GM18868 (cell line): ENCODE results near the gene DPF3.

Source experiments
- ATAC-seq: cut with Tn5 transposase; IDR thresholded peaks from one replicate; pipeline ENCODE4 v1.9.1; 2021; ENCODE audit warnings: mild to moderate bottlenecking, moderate library complexity; ENCODE audit not compliant: unreplicated experiment

Gene DPF3

DNA sequence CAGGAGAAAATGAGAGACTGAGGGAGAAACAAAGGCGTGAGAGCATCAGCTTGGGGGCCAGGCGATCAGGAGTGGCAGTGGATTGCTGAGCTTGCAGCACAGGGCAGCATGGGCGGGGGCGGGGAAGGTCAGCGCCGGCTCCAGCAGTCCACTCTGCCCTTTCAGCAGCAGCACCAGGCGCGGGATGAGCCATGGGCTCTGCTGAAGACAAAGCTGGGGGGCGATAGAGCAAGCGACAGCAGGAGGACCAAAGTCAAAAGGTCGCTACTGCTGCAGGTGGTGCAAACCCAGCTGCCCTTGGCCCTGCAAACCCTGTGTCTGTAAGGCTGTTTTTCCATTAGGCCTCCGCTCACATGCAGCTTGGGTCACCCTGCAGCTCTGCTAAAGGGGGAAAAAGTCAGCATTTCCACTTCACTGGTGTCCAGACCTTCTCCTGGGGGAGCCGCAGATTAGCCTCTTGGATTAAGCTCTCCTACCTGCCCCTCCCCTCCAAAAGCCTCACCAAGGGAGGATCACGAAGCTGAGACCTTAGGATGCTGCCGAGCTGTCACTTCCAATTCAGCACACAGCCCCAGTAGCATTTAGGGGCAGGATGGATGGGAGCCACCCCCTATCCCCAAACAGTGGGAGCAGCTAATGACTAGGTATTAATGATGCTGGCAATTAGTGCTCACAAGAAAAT, 204.8 kb downstream of the DPF3 start:
- ATAC-seq = no peak

DNA sequence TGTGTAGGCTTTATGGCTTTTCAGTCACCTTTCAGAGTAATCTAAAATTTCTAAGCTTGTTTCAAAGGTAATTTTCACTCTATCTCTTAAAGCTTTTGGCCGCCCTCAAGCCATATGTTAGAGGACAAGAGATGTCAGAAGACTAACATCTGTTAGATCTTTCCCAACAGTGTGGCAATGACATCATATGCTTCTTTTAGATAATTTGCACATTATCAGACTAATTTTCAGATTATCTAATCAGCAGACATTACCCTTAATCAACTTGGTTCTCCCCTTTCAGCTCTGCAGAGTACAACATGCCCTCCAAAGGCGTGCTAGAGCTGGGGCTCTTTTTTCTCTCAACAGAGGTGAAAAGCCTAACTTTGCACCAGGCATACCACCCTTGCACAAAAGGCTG, 207.1 kb downstream of the DPF3 start:
- no peak for ATAC-seq

DNA sequence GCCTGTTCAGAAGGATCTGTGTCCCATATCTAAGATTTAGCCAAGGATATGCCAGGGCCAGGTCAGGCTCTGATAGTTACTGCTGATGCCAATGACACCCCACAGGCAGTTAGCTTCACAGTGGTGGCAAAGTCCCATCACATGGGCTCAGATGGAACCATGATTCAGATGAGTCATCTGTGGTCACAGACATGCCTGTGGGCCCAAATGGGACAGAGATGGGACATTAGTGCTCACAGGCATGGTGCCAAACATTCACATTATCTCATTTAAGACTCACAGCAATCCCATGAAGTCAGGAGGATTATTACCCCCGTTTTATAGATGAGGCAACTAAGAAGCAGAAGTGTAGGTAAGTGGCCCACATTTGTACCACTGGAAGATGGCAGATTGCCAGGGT, 207.8 kb downstream of the DPF3 start:
- no peak for ATAC-seq

DNA sequence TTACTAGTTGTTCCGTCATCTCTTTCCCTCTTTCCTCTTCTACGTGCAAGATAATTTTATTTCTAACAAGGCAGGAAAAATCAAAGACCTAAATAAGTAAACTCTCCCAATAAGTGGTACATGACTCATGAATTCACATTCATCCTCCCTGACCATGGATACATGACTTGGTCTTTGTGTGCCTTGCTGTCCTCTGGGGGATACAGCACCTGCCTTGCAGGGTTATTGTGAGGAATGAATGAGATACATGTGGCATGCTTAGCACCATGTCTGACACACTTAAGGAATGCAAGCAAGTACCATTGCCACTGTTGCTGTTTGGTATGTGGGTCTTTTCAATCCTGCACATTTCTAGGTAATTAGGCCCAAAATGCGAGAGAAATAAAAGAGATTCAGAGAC, 208.4 kb downstream of the DPF3 start:
- no peak for ATAC-seq

DNA sequence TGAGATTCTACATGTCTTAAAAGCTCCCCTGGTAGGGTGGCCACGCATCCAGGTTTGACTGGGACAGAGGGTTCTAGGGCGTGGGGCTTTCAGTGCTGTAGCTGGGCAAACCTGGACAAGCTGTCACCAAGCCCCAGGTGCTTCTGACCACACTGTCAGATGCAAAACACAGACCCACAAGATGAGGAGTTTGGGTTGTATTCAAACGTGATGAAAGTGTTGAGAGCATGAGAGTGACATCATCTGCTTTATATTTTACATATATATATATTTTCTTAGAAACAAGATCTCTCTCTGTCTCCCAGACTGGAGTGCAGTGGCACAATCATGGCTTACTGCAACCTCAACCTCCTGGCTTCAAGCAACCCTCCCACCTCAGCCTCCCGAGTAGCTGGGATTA, 210.1 kb downstream of the DPF3 start:
- no peak for ATAC-seq

DNA sequence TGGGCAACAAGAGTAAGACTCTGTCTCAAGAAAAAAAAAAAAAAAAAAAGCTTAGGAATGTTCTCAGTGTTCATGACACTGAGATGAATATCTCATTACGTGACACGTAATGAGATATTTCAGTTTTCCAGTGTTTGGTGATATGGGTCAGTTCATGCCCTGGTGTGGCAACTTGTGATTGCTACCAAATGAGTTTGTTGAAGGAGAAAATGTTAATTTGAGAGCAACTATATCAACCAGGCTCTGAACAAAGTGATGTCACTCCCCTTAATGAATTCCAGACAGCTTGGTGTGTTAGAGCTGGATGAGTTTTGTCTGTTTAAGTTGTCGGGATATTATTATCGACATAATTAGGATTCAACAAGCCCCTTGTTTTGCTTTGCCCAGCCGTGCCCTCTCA, 211.7 kb downstream of the DPF3 start:
- ATAC-seq = no peak

DNA sequence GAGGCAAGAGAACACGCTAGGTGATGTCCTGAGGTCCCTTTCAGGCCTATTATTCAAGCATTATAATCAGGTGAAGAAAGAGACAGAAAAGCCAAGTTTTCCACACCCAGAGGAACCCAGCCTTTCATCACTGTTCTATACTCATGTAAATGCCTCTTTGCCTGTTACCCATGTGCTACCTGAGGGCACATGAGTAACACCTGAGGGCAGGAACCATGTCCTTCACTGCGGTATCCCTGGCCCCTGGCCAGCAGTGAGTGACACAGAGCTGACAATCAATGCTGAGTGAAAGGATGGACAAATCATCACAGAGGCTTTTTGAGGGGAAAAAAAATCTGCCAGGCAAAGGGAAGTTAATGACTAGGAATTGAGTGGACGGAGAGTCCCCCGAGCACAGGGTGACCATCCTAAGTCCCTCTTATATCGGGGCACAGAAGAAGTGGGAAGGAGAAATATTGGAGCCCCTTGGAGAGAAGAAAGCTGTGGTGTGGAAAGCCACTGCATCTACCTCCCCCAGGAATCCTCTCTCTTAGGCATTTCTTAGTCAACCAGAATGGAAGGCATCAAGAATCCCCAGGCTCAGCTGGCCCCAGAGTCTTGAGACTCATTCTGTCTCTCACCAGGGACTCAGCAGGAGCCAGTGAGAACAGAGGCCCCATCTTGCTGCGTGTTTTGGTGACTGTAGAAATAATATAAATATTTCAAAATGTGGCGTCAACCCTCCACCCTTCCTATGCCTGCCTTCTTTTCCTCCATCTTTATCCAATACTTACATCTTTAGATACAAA, 212.9 kb downstream of the DPF3 start:
- no peak for ATAC-seq

DNA sequence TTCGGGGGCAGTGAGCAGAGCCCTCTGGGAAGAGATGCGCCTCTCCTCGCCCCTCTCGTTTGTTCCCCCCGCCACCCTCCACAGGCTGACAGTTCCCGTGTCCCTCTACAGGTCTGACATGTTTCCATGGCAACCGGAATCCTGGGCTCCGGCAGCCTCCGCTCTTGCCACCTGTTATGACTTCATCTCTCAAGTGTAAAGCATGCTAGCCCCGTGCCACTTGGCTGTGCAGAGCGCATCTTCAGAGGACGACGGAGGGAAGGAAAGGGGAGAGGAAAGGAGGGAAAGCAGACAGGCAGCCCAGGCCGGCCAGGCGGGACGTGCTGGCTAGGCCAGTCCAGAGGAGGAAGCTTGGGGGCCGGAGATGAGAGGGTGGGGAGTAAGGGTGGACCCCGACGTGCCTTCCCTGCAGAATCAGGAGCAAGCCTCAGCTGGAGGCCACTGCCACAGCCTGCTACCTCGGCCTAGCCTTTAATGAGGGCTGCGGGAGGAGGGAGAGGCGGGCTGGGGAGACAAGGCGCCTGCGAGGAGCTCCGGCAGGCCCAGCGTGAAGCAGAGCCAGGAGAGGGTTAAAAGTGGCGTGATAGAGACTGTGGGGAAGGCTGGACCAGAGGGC, 214.3 kb downstream of the DPF3 start:
- ATAC-seq = no peak

DNA sequence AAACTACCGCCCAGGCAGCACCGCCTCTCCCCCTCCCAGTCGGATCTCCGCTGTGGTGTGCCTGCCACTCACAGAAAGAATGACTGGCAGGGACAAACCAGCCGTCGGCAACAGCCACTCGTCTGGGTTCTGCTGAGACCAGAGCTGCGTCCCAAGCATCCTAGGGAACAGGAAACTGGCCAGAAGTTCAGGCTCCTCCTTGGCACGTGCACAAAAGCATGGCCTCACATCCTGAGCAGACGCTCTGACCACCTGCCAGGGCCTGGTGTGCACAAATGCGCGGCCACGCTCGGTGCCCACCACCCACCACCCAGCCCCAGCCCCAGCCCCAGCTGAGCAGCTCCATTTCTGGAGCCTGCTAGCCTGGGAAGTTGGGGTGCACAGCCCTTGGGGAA, 214.8 kb downstream of the DPF3 start:
- no peak for ATAC-seq

DNA sequence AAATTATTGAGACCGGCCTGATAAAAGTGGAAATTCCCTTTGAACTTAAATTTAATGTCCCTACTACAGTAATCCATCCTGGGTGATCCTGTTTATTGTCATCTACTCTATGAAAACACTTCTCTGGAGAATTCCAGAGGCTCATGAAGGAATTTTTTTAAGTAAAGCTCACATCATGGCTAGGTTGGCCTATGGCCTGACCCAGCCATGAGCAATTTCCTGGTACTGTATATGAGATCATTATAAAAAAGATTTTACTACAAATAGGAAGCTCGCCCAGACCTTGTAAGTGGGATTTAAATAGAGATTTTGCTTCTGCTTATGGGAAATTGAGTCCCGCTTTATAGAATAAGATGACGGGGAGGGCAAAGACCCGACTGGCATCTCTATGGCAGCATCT, 215.5 kb downstream of the DPF3 start:
- ATAC-seq = no peak

DNA sequence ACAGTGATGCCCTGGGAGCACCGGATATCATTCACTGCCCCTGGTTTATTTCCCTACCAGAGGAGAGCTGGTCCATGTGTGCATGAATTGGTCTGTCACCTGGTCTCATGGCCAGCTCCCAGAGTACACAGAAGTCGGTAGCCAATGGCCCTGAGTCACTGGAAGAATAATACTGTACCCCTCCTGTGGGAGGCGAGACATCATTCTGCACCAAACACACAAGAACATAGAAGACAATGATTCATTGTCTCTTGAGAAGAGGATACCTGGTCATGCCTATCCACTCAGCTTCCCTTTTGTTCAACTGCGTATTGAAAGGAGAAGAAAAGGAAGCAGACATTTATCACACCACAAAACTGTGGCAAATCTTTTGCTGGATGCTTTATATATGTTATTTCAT, 216.2 kb downstream of the DPF3 start:
- no peak for ATAC-seq

DNA sequence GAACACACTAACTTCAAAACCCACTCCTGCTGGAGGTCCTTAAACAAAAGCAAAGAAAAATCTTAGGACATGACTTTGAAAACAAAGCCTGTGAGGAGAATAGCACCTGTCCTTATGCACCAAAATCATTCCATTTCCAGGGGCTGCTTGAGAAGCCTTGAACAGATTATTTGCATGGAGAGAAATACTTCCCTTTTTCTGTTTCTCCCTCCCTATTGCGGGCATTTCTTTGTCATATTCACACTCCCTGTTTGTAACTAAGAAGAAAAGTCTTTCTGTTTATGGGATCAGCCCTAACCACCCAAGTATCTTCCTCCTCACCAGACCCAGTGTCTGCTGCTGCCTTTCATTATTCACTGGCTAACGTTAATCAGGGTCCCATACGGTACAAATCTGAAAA, 218.8 kb downstream of the DPF3 start:
- ATAC-seq = no peak

DNA sequence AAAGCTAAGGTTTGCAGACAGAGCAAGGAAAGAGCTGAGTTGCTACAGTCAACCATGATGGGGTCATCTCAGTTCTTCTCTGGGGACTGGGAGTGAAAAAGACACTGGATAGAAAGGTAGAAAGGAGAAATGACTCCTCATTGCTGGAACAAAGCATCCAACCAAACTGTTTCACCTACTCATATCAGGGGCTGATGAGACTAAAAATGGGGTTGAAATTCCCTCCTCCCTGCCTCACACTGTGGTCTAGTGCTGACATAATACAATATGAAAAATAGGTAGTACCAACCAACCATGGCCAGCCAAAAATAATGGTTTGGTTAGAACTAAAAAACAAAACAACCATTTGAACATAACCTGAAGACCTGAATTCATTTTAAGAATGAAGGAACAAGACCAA, 220.7 kb downstream of the DPF3 start:
- no peak for ATAC-seq

DNA sequence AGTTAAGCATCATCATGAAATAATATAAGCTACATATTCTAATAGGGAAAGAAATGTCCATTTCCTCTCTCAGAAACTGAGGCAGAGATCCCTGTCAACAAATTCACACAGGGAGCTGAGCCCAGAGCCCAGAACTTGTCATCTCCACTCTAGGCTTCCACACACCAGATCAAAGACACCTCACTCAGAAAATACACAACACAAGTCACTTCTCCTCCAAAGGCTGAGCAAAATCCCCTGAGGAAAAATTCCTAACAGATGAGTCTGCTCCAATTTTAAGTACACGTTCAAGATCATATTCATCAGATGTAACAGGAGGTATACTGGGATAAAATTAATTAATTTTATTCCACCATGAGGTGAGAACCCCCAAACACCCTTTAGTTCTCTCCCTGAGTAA, 227.3 kb downstream of the DPF3 start:
- ATAC-seq = no peak

DNA sequence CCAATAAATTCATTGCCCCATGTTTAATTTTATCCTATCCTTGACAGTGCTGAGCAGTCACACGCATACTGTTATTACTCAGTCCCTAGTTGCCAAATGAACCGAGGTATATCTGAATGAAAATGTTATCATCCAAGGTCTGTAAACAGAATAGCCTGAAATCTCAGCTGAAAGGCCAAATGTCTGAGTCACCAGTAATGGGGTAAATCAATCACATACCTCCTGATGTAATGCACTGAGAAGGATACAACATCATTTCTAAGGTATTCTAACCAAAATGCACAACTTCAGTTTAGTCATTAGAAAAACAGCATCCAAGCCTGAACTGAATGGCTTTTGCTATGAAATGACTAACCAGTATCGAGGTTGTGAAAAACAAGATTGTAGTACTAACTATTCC, 228.6 kb downstream of the DPF3 start:
- no peak for ATAC-seq

DNA sequence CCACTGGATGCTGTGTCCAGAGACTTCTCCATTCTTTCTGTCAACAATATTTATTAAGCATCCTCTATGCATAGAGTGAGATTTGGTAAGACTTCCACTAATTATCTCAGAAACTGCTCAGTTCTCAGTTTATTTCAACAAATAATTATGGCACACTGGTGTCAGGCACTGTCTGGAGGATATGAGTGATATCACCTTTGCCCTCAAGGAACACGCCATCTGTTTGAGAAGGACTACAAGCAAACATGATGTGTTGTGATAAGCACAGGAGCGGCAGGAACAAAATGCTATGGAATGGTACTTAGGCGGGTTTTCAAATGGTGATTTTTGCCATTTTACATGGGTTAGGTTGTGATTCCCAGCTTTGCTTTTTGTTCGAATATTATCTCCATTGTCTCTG, 229.2 kb downstream of the DPF3 start:
- ATAC-seq = no peak

DNA sequence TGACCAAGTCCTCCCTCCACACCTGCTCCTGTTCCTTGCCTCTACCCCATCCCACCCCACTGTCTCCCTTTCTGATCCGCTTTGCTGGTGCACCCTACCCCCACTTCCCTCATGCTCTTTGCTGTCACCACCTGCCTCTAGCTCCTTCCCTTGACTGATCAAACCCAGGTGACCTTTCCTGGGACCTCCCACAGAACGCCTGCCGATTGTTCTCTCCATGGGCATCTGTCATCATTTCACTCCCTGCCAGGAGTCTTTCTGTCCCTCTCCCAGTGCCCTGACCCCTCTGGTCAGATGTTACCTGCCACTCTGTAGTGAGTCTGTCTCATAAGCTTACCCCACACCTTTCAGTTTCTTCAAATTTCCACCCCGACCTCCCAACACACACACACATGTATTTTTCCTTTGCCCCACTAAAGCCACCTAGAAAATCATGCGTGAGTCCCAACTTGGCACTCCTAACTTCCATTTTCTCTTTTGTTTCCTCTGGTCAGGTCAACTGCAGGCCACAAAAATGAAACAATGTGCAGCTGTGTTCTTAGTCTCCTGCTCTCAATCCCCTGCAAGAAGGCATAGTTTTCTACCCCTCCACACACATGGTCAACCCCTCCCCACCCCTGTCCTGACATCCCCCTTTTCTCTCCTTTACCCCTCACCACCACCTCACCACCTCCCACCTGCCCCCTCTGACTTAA, 229.8 kb downstream of the DPF3 start:
- no peak for ATAC-seq

DNA sequence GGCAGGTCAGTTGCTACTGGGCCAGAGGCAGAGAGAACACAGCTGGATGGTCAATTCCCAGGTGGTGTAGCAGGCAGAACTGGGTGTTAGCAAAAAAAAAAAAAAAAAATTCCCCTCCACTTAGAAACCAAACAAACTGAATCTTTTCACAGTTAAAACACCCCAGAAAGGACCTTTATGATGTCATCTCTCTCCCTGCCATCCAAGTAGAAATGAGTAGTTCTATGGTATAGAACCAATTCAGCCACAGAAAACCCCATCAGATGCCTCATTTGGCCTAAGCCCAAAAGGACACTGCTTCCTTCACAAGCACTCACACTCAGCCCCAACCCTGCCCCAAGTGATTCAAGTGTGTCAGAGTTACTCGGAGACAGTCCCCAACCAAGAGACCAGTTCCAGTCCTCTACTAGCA, 230.8 kb downstream of the DPF3 start:
- ATAC-seq = peak; percentile 42

DNA sequence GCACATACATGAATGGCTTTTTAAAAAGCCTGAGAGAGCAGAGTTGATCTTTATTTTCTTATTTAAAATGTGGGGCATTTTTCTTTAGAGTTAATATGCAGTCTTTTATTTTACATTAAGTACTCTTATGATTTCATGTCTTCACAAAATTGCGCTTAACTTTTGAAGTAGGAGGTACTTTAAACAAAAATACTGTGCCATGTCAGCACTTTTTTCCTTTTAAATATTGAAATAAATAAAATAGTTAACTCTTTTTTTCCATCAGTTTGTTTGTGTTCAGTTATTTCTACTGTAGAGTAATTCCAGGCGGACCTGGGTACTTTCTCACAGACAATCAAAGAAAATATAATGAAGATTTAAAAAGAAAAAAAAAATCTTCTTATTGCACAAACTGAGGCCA, 231.7 kb downstream of the DPF3 start:
- ATAC-seq = no peak

DNA sequence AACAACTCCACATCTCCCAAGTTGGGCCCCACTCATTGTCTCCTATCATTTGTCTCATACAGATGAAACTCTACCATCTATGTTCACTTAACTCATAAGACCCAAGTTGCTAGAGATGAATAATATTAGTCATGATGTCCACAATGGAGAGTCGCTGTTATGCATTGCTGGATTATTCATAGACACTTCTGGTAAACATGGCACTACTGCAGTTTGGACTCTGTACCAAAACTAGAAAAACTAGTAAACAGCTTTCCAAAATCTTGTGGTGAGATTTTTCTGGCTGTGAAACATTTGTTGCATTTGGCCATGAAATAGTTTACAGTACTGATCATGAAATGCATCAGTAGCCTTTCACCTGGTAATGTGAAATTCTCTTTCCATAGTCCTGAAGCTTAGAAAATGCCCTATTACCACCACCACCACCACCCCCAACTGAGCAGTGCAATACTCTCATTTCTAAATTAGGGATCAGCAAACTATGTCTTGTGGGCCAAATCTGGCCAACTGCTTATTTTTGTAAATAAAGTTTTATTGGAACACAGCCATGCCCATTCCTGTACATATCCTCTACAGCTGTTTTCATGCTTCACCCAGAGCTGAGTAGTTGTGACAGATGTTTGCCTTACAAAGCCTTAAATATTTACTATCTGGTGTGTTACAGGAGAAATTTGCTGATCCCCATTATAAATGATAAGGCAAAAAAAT, 236.5 kb downstream of the DPF3 start:
- ATAC-seq = no peak

DNA sequence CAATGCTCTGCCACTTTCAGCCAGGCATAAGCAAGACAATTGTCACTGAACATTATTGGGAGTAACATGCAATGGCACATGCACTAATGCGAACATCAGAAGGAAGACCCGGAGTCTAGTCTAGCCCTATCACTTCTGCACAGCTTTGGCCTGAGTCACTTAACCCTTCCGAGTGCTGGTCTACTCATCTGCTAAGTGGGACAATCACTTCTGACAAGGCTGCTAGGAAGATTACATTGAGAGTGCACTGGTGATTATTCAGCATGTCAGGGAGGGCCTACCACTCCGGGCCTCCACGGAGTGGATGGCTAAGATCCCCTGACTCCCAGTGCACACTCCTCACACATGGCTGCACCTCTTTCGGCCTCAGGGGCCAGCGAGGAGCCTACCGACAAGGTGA, 240.9 kb downstream of the DPF3 start:
- ATAC-seq = no peak
